COLO668 (cell line): ENCODE data around the gene DNAJC6.
"Not testable (repeated sequence)": the region's sequence is repeated elsewhere in the genome, so short reads cannot be mapped to it uniquely, and the experiment has no call there.

ENCODE experiments used
- DNase-seq: peaks from one replicate; lab custom pipeline; 2025; ENCODE audit not compliant: unreplicated experiment; lab: John Stamatoyannopoulos, UW

The DNAJC6 gene

DNA sequence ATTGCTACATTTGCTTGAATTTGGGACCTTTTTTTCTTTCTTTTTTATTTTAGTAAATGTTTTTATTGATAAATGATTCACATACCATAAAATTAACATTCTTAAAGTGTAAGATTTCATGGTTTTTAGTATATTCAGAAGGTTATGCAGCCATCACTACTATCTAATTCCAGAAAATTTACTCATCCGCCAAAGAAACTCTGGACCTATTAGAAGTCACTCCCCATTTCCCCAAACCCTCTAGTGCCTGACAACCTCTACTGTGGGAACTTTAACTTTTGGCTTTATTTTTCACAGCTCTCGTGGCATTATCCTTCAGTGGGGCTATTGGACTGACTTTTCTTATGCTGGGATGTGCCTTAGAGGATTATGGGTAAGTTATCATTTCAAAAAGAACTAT is 115.7 kb downstream of the DNAJC6 start:
- no peak for DNase-seq

DNA sequence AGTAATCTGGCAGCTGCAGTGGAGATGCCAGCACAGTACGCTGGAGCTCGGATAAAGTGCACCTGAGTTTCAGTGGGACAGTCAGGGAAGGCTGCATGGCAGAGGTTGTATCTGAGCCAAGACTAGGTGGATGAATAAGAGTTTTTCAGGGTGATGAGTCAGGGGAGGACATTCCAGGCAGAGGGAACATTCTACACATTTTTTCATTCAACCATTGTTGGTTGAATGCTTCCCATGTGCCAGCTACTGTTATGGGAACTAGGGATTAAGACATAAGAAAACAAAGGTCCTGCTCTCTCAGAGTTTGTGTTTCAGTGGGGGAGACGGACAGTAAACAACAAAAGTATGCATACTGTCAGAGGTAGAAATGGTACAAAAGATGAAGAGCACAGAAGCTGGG is 116.4 kb downstream of the DNAJC6 start:
- DNase-seq: no peak

DNA sequence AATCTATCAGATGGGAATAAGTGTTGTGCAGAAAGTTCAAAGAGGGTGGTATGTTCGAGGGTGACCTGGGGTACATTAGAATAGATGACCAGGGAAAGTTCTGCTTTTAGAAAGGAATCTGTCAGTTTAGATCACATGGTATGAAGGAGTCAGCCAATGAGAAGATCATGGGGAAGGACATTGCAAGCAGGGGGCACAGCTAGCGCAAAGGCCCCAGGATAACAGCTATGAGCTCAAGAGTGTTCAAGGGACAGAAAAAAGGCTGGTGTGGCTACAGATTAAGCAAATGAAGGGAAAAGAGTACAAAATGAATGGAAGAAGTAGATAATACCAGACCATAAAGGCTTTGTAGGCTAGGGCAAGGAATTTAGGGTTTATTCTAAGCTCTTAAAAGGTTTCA is 119.7 kb downstream of the DNAJC6 start:
- no peak for DNase-seq

DNA sequence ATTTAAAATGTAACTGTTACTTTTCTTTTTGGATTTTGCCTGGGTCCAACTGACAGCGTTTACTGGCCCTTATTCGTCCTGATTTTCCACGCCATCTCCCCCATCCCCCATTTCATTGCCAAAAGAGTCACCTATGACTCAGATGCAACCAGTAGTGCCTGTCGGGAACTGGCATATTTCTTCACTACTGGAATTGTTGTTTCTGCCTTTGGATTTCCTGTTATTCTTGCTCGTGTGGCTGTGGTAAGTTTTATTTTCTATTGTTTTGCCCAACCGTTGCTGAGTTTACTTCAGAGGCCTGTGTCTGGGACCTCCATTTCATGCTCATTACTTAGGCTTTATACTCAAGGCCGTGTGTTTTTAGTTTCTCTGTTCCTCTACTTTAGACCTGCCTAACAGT is 120.5 kb downstream of the DNAJC6 start:
- DNase-seq: no peak

DNA sequence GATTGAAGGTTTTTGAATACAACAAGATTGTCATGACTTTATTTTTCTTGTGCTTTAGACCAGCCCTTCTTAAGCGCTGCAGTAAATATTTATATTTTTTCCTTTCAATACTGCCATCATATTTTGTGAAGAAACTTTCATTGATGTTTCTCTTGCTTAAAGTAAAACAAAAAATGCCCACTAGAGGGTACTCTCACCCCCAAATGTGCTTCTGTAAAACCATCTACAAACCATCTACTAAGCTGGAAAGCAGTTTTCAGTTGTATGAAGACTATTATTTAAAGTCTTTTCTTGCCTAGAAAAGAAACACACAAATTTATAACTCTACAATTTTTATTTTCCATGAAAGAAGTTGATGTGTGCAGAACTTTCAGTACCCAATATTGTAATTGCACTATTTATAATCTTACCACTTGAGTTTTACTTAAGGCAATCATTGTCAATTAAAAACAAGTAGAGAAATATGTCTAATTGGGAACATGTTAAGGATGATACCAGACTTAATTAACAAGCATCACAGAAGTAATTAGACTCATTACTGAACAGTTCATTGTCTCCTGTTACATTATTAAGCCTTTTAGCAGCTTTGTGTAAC is 121.9 kb downstream of the DNAJC6 start:
- DNase-seq: peak; percentile 37

DNA sequence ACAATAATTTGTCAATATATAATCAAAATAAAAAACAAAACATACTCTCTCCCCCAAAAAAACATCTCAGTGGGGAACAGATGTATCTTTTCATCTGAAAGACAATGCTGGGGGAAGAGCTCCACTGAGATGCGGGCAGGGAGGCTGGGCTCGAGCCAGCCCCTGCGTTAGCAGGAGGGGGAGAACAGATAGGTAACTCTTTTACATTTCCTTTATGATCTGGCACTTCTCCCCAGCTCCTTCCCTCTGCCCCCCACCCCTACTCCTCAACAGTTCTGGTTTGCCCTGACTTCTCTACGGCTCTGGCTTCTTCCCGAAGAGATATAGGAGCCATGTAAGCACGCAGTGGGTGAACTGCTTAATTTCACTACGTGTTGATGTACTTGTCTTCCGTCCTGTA is 123.6 kb downstream of the DNAJC6 start:
- no peak for DNase-seq

DNA sequence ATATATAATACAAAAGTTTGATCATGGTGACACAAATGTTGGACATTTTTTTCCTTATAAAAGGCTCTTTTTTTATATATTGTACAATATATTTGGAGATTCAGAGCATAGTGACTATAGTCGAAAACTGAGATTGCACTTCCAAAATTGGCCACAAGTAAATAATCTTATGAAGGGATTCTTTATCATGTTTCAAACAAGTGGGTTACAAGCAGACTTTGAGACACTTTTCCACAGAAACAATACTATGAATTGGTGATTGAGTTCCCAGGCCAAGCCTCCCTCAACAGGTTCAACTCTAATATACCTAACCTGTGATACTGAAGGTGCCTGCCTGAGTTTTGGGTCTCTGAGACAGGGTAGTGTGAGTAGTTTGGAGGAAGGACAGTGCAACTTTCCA is 124.9 kb downstream of the DNAJC6 start:
- no peak for DNase-seq

DNA sequence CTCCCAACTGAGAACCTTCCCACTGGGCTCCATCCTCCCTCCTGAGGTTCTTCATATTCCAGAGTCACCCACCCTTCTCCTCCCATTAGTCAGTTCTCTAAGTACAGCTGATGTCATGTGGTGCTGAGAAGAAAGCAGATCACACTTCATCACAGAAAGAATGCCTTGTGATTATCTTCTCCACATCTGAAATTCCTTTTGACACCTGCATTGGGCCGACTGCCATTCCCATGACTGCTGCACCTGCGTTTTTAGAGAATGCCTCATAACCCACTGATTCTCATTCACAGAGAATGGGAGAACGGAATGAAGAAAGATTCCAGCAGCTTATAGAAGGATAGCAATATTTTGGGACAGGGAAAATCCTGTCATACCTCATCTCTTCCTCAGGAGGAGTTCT is 125.4 kb downstream of the DNAJC6 start:
- no peak for DNase-seq

DNA sequence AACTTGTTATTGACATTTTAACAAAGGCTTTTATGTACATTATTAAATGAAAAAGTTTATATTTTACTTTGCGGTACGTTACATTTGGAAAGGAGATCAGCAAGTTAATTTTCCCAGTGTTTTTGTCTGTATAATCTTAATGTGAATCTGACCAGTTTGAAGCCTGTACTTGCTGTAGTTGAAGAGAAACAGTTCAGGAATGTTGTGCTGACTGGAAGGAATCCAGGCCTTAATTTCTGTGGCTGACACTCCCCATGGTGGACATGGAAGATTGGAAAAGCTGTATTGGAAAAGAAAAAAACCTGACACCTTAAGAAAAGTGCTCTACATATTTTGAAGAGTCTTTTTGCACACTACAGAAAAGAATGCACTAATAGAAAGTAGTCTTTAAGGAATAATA is 126.6 kb downstream of the DNAJC6 start:
- DNase-seq: no peak

DNA sequence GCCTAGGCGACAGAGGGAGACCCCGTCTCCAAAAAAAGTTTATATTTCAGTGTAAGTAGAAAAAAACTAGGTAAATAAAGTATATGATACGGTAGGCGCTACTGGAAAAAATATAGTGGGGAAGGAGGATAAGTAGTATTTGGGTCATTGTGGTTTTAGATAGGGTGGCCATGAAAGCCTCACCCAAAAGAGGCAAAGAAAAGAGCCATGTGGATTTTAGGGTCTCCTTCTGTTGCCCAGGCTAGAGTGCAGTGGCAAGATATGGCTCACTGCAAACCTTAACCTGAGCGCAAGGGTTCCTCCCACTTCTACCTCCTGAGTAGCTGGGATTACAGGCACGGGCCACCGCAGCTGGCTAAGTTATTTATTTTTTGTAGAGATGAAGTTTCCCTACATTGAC is 128.3 kb downstream of the DNAJC6 start:
- DNase-seq: no peak

DNA sequence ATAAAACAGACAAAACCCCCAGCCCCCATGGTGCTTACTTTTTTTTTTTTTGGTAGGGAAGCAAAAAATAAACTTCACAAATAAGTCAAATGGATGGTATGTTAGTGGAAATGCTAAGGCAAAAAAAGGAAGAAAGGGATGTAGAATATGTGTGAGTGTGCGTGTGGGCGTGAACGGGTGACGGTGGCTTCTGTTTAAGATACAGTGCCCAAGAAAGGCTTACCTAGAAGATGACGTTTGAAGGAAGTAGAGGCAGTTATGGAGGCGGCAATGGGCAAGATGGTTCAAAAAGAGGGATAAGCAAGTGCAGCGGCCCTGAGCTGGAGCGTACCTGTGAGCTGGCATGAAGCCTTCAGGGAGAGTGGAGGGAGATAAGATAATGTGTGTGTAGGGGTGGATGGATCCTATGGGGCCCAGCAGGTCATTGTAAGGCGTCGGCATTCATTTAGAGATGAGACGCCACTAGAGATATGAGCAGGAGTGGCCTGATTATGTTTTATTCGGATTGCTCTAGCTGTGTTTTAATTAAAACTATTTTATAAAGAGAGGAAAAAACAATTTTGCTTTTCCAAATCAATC is 131.1 kb downstream of the DNAJC6 start:
- no peak for DNase-seq

DNA sequence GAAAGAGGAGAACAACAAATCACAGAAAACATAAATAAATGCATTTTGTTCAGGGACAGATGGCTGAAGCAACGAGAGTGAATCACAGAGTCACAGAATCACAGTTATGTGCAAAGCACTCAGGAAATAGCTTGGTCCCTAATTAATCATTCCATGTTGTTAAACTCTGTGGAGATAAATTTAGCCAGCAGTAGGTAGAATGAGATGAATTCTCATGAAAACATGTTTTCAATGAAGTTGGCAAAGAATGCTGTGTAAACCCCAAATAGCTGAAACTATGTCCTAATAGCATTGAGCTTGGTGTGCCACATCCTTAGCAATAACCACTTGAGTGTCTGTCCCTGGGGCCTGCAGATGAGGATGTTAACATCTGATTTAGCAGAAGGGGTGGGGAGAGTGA is 131.6 kb downstream of the DNAJC6 start:
- DNase-seq: no peak

DNA sequence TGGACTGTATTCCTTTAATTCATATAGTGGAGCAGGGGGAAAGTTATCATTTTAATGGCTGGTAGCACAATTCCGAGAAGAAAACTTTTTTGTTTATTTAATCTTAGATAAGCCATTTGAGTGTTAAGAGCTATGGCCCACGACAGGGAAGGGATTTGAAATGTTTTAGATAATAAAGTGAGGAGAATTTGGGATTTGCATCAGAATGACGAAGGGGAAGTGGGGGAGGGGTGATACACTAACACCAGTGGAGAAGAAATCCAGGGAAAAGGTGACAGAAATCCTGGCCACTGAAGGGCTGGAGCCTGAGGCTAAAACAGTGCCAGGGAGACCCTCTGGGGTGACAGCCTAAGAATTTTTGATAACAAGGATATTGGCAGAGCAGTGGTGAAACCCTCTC is 132.1 kb downstream of the DNAJC6 start:
- no peak for DNase-seq

DNA sequence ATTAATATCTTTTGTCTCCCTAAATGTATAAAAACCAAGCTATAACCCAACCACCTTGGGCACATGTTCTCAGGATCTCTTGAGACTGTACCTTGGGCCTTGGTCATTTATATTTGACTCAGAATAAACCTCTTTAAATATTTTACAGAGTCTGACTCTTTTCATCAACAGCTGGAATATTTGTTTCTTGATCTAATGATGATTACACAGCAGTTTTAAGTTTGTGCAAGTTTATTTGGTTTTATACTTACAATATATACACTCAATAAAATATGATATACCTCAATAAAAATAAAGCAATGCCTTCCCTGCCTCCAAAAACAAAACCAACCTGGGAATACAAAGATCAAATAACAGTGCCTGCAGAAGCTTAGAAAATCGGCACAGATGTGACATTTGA is 133.1 kb downstream of the DNAJC6 start:
- no peak for DNase-seq

DNA sequence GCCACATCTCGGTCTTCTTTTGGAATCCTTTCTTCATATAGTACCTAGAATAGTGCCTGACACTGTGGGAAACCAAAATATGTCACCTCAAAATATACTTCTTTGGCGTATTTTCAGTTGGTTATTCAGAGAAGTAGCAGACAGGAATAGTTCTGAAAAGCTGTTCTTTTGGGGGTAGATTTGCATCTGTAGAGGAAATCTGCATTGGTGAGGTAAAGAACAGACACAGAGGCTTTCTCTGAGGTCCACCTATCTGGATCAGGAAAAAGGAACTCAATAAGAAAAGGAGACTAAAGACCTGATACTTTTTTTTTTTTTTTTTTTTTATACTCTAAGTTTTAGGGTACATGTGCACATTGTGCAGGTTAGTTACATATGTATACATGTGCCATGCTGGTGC is 134.3 kb downstream of the DNAJC6 start:
- DNase-seq: no peak

DNA sequence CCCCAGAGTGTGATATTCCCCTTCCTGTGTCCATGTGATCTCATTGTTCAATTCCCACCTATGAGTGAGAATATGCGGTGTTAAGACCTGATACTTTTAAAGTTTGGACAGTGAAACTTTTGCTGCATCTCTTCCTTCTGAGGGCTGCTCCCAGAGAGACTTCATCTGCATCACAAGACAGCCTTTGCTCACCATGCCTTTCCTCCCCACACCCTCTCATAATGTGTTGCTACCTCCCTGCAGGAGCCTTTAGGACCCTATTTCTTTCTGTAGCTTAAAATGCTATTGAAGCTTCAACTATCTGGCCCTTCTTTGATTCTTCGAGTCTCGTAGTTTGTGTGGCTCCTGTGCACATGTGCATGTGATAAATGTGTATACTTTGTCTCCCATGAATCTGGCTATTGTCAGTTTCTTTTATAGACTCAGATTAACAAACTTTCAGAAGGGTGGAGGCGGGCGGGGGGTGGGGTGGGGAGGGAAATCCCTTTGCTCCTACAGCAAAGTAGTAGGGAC is 134.8 kb downstream of the DNAJC6 start:
- DNase-seq: no peak

DNA sequence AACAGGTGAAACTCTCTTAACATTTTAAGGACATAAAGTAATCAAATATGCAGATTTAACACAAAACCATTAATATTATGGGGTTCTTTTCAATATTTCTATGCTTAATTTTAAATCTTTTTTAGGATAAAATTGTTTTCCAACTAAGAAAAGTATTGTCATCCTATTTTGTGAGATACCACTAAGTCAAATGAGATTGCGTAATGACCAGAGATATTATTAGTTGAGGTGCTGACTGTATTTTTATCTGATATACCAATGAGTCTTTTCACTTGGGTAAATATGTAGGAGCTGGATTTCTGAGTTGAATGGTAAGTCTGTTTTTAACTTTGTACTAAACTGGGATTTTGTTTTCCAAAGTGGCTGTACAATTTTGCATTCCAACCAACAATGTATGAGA is 136.5 kb downstream of the DNAJC6 start:
- no peak for DNase-seq

DNA sequence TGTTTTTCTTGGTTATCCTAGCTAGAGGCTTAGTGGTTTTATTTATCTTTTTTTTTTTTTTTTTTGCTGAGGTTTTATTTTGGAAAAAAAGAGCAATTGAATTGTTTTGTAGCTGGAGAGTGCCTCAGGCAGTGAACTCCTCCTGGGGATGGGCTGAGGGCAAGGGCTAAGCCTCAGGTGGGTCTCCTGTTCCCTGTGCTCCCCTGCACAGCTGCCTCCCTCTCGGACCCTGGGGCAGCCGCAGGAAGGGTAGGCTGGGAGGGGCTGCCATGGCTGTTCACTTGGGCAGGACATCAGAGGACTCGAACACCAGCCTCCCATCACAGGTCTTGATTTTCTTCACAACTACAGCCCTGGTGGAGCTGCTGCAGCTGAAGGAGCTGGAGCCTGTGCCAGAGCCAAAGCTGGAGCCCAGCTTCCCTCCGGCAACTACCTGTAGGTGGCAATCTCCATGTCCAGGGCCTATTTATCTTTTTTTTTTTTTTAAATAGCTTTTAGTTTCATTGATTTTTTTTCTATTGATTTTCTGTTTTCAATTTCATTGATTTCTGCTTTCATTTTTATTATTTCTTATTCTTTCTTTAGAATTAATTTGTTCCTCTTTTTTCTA is 140.0 kb downstream of the DNAJC6 start:
- DNase-seq: no peak

DNA sequence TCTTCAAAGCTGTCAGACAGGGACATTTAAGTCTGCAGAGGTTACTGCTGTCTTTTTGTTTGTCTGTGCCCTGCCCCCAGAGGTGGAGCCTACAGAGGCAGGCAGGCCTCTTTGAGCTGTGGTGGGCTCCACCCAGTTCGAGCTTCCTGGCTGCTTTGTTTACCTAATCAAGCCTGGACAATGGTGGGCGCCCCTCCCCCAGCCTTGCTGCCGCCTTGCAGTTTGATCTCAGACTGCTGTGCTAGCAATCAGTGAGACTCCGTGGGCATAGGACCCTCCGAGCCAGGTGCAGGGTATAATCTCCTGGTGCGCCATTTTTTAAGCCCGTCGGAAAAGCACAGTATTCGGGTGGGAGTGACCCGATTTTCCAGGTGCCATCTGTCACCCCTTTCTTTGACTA is 146.3 kb downstream of the DNAJC6 start:
- DNase-seq: not testable (repeated sequence)

DNA sequence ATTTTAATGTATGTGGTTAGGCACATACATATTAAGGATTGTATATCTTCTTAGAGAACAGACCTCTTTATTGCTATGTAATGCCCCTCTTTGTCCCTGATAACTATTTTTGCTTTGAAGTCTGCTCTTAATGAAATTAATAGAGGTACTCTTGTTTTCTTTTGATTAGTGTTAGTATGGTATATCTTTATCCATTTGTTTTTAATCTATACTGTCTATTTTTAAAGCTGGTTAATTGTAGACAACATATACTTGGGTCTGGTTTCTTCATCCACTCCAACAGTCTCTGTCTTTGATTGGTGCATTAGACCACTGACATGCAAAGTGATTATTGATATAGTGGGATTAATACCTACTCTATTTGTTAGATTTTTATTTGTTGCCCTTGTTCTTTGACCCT is 147.1 kb downstream of the DNAJC6 start:
- no peak for DNase-seq

DNA sequence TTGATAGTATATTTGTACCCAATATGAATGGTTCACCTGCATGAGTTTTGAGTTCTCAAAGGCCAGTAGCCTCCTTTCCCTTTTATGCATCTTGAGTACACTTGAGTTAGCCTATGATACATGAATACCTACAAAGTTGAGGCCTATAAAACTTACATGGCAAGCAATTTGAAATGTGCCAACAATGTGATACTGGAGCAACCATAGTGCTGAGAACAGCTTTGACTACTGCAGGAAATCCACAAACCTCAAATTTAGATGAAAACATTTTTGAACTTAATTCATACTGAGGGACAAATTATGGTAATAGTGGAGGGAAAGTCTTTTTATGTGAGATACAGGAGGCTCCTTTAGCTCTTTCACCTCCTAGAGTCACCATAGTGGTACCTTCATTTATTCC is 148.5 kb downstream of the DNAJC6 start:
- no peak for DNase-seq

DNA sequence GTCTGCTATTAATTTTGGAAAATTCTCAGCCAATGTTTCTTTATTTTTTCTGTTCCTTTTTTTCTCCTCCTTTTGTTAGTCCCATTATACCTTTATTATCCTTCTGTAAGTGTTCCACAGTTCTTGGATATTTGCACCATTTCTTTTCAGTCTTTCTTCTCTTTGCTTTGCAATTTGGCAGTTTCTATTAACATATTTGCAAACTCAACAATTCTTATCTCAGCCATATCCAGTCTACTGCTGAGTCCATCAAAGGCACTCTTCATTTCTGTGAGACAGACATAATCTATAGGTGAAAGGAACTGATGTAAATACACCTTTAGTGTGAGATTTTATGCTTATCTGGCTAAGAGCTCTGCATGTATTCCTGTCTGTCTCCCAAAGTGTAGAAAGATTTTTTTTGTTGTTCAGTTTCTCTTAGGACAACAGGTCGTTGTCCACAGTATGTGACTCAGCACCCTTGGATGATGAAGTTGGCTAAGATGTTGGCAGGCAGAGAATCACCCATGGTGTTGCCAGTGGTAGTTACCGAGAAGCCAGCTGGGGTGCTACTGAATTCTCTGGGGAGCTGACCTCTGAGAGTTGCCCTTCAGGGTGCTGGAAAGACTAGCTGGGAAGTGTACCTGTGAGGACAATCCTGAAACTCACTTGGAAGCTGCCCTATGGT is 149.5 kb downstream of the DNAJC6 start:
- DNase-seq: no peak
